Mucosa of stomach (tissue), 1 donor: ENCODE data around the gene ARHGAP28.

Experiments
- H3K27me3 ChIP-seq: one replicate; pipeline ENCODE4 v1.7.0; 2013; ENCODE audit warnings: mild to moderate bottlenecking, low read length; ENCODE audit not compliant: control insufficient read depth, insufficient read depth
- H3K36me3 ChIP-seq: one replicate; pipeline ENCODE4 v1.7.0; 2013; ENCODE audit warnings: low read length; ENCODE audit not compliant: control insufficient read depth, insufficient read depth
- H3K4me1 ChIP-seq: one replicate; pipeline ENCODE4 v1.7.0; 2013; ENCODE audit warnings: mild to moderate bottlenecking, low read length; ENCODE audit not compliant: control insufficient read depth, insufficient read depth
- H3K4me3 ChIP-seq: one replicate; pipeline ENCODE4 v1.7.0; 2013; ENCODE audit warnings: low read length
- H3K9ac ChIP-seq: one replicate; pipeline ENCODE4 v1.7.0; 2013; ENCODE audit warnings: mild to moderate bottlenecking, low read length, moderate library complexity
- H3K9me3 ChIP-seq: one replicate; pipeline ENCODE4 v1.7.0; 2013; ENCODE audit warnings: mild to moderate bottlenecking, low read length, moderate library complexity; ENCODE audit not compliant: control insufficient read depth
- donor health status: Pancreatic carcinoma.

The ARHGAP28 gene

DNA sequence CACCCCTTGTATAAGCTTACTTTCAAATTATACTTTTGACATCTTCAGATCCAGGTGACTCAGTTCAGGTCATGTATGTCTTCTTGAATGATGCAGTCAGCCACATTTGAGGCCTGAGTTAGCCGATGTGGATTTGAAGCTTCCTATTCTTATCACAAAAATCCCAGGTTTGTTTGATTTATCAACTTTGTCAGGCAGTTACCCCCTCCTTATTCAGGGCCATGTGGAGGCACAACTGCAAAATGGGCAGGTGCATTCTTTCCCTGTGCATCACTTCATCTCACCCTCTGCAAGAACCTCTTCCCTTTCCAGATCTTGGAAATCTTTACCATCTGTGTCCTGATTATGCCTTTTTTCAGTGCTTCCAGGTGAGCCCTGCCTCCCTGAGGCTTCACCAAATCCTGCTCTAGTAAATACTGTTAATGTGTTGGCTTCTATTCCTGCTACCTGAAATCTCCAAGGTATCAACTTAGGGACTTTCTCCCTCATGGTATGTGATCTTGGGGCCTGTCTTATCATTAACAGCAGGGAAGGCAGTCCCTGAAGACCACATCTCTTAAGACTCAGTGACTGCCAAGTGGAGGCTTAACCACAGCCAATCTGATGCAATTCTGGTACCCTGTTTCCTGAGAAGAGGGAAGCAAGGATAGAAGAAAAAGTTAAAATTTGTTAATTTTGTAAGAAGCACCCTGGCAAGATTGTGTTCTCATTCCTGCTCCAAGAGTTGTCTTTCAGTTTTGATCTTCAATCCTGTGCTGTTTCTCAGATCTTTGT is 9.4 kb upstream of the ARHGAP28 start:
- H3K4me3 ChIP-seq: no peak overlapping the region
- no peaks in the 10 kb centered on the region for H3K36me3 ChIP-seq
- H3K27me3 ChIP-seq: no peaks in the 10 kb centered on the region
- H3K4me1 ChIP-seq: no peaks in the 10 kb centered on the region
- no peaks in the 10 kb centered on the region for H3K9me3 ChIP-seq
- H3K9ac ChIP-seq: no peak overlapping the region

DNA sequence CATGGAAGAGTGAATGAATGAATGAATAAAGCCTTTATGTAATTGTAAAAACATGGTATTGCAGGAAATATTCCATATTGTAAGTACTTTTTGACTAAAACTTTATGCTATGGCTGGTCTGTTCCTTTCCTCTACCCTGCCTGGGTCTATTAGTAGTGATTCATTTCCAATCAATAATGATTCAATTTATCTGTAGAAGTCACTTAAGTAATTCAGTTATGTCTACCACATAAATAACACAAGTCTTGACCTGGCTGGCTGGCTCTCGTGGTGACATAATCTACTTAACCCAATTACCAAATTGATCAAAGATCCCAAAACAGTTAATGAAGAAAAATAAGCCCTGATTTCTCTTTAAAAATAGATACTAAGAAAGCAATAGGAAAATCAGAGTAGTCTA is 7.8 kb upstream of the ARHGAP28 start:
- no peak overlapping the region for H3K9ac ChIP-seq
- no peaks in the 10 kb centered on the region for H3K4me1 ChIP-seq
- no peak overlapping the region for H3K4me3 ChIP-seq
- no peaks in the 10 kb centered on the region for H3K9me3 ChIP-seq
- no peaks in the 10 kb centered on the region for H3K36me3 ChIP-seq
- no peaks in the 10 kb centered on the region for H3K27me3 ChIP-seq

DNA sequence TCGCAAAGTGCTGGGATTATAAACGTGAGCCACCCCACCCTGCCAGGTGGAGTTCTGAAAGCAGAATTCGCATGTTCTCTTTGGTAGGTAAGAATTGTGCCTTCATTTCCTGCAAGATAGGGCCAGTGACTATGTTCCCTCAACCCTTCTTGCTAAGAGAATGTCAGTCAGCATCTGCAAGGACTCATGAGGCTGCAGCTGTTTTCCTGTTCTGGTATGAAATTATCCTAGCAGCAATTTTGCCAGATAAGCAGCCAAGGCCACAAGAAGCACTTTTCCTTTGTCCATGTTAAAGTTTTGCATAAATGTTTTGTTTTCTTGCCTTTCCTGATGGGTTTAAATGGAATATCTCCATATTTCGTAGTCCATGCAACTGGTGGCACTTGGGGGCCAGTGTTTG is 6.8 kb upstream of the ARHGAP28 start:
- H3K4me1 ChIP-seq: no peaks in the 10 kb centered on the region
- H3K4me3 ChIP-seq: no peak overlapping the region
- H3K9ac ChIP-seq: no peak overlapping the region
- H3K36me3 ChIP-seq: no peaks in the 10 kb centered on the region
- H3K9me3 ChIP-seq: no peaks in the 10 kb centered on the region
- H3K27me3 ChIP-seq: no peaks in the 10 kb centered on the region

DNA sequence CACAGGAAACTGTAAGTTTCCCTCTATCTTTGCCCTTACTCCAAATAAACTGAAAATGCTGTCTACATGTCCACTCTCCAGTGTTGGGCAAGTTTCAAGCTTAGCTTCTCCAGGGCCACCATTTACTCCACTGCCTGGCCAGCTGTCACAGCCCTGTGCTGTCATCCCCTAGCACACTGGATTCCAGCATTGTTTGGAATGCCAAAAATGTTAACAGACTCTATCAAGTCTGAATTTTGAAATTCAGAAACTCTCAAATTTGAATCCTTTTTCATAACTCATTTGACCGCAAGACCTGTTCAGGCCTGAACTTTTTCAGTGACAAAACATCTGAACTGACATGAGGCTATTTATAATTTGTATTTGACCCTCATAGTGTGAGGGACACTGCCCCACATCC is 5.2 kb upstream of the ARHGAP28 start:
- Histone ChIP-seq H3K4me3 (no peak overlapping the region), H3K9me3 (no peaks in the 10 kb centered on the region), H3K27me3 (no peaks in the 10 kb centered on the region), H3K9ac (no peak overlapping the region), H3K36me3 (no peaks in the 10 kb centered on the region), H3K4me1 (no peaks in the 10 kb centered on the region)

DNA sequence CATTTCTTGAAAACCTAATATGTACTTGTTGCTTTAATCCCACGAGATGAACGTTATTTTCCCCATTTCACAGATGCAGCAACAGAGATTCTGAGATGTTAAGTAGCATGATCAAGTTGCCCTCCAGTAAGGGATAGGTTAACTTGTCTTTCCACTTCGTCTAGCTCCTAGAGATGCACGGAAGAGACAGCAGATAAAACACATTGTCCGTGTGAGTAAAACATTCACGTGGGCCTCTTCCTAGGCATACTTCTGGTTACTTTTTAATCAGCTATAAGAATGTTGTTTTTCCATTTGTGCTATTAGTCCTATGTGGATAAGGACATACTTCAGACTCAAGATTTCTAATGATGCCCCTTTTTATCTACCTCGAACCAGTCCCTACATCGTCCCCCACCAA is 1.2 kb upstream of the ARHGAP28 start:
- Histone ChIP-seq H3K27me3 (no peaks in the 10 kb centered on the region), H3K9me3 (no peaks in the 10 kb centered on the region), H3K4me1 (peaks cover 5% of the 10 kb centered on the region), H3K36me3 (no peaks in the 10 kb centered on the region), H3K9ac (no peak overlapping the region), H3K4me3 (no peak overlapping the region)

DNA sequence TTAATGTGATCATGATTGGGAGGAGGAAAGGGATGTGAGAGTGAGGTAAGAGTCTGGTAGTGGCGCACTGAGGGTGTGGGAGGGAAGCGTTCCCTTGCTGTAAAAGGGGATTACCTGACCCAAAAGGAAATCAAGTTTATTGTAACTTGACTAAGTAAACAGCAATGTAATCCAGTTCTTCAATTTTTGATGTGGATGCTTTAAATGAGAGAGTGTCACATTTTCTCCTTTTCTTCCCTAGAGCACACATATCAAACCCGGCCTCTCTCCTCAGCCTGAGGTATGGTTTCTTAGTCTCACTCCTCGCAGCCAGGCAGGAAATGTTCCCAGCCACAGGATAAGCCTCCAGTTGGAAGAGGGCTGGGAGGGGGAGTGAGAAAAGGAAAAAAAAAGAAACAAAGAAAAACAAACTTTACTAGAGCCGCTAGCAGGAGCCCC is 688 bp upstream of the ARHGAP28 start:
- Histone ChIP-seq H3K4me1 (peaks cover 5% of the 10 kb centered on the region), H3K4me3 (peak overlapping the region; percentile 6), H3K27me3 (no peaks in the 10 kb centered on the region), H3K36me3 (no peaks in the 10 kb centered on the region), H3K9me3 (no peaks in the 10 kb centered on the region), H3K9ac (no peak overlapping the region)

DNA sequence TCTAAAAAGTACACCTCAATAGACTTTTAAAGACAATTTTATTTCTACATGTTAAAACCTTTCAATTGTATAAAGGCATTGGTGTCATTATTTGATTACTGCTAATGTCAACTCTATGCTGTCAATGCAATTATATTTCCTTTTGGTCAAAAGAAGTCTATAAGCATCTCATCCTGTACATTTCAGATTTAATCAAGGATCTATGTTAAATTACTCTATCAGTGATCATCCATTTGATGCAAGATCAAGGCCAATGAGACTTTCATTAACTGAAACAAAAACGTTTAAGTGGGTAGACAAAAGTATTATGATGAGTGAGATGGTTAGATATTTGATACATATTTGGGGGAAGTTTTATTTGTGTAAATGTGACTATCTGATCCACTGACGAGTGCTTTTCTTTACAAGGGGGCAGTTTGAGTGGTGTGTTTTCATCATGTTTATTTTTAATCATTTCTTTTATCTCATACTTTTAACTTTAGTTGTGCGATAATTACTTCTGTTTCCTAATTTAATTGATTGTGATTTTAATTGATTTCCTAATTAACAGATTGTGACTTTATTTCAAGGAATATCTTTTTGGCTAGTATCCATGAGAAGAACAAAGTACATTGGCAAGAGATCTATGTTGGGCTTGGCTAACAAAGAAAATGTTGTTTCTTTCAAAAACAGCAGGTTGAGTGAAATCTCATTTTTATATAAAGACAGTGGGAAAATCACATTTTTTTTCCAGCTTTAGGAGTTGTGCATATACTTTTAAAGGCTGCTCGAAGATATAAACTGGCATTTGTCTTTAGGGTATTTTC is 1.1 kb downstream of the ARHGAP28 start:
- no peaks in the 10 kb centered on the region for H3K27me3 ChIP-seq
- peaks cover 5% of the 10 kb centered on the region for H3K4me1 ChIP-seq
- H3K9me3 ChIP-seq: no peaks in the 10 kb centered on the region
- no peaks in the 10 kb centered on the region for H3K36me3 ChIP-seq
- H3K4me3 ChIP-seq: no peak overlapping the region
- H3K9ac ChIP-seq: no peak overlapping the region

DNA sequence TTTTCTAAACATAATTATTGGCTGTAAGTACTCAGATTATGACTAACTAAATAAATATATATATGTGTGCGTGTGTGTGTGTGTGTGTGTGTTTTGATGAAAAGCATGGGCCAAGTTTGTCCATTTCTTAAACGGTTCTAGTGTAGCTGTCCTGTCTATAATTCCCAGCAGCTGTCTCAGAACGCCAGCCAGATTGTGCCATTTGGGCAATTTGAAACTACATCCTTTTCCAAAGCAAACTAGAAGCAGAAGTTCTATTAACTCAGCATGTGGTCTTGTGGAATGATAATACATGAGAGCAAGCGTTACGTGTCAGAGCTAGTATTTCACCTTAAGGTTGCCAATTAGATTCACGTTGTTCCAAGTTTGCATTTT is 1.7 kb downstream of the ARHGAP28 start:
- no peak overlapping the region for H3K9ac ChIP-seq
- no peaks in the 10 kb centered on the region for H3K27me3 ChIP-seq
- H3K36me3 ChIP-seq: no peaks in the 10 kb centered on the region
- no peaks in the 10 kb centered on the region for H3K9me3 ChIP-seq
- no peak overlapping the region for H3K4me3 ChIP-seq
- peaks cover 5% of the 10 kb centered on the region for H3K4me1 ChIP-seq

DNA sequence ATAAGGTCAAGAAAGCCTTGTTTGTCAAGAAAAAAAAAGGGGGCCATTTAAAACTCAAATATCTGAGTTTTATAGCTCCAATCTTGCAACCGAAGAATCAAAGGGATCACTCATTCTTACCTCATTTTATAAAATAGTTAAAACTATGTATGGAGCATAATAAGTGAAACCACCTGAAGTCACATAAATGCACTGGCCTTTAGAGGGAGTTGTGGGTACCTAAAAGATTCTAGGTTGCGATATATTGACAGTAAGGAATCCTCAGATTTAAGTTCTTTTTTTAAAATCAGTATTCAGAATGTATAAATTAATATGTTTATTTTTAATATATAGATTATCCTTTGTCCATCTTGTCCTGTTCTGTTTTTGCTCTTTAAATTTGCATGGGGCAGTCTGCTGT is 3.4 kb downstream of the ARHGAP28 start:
- no peaks in the 10 kb centered on the region for H3K9me3 ChIP-seq
- H3K4me1 ChIP-seq: peaks cover 5% of the 10 kb centered on the region
- H3K9ac ChIP-seq: no peak overlapping the region
- H3K36me3 ChIP-seq: no peaks in the 10 kb centered on the region
- H3K27me3 ChIP-seq: no peaks in the 10 kb centered on the region
- no peak overlapping the region for H3K4me3 ChIP-seq

DNA sequence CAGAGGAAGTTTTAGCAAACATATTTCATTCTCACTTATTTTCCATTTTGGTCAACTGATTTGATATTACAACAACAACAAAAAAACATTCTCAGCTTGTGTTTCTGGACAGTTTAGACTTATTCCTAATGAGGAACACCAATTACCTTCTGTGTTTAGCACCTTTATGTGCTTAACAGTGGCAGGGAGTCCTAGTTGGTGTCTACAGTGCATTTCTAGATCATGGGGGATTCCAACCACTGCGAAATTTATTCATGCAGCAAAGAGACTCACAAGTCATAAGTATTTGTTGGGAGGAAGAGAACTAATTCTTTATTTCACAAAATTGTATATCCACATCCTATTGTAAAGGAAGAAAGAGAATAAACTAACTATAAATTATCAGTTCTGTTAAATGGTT is 4.2 kb downstream of the ARHGAP28 start:
- Histone ChIP-seq H3K4me3 (no peak overlapping the region), H3K9me3 (no peaks in the 10 kb centered on the region), H3K27me3 (no peaks in the 10 kb centered on the region), H3K4me1 (peaks cover 5% of the 10 kb centered on the region), H3K9ac (no peak overlapping the region), H3K36me3 (no peaks in the 10 kb centered on the region)

DNA sequence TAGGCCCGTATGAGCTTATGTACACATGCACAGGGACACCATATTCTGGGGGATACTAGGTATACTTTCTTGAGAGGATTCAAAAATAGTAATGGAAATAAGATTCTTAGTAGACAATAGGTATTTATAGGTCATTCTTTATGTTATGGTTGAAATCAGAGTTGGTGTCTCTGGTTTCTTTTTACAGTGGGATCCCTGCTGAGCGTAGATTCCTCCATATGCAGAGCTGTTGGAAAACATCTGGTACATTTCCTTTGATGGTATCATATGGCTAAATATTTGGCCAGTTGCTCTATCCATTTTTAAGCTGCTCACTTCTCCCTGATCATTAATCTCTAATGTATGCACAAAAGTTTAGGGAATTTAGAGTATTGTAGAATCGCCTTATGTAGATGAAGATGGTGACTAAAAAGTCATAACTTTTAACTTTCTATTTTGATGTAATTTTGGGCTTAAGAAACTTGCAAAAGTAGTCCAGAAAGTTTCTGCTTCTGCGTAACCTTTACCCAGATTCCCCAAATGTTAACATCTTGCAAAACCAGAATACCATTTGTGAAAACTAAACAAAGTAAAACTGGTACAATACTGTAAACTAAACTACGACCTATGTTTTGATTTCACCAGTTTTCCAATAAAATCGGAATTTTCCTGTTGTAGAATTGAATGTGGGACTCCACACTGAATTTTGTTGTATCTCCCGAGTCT is 5.4 kb downstream of the ARHGAP28 start:
- Histone ChIP-seq H3K4me1 (peaks cover 5% of the 10 kb centered on the region), H3K9ac (no peak overlapping the region), H3K9me3 (no peaks in the 10 kb centered on the region), H3K27me3 (no peaks in the 10 kb centered on the region), H3K4me3 (no peak overlapping the region), H3K36me3 (no peaks in the 10 kb centered on the region)

DNA sequence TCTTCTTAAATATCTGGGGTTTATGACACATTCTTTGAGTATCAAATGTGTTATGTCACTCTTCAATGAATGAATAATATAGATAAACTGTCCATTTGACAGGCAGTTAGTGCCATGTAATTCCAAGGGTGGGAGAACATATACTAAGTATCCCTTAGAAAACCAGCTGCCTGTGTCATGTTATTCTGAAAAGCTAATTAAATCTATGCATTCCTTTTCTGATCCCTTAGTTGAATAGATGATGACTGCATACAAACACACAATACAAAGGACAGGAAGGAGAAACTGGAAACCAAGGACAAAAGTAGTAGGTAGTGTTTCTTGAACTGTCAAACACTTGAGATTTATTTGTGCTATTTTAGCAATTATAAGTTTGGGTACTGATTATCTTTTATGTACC is 8.3 kb downstream of the ARHGAP28 start:
- Histone ChIP-seq H3K4me1 (no peaks in the 10 kb centered on the region), H3K9ac (no peak overlapping the region)

More for the DNA sequence above, 8.3 kb downstream of the ARHGAP28 start:
- no peaks in the 10 kb centered on the region for H3K36me3 ChIP-seq
- H3K9me3 ChIP-seq: no peaks in the 10 kb centered on the region
- no peak overlapping the region for H3K4me3 ChIP-seq
- H3K27me3 ChIP-seq: no peaks in the 10 kb centered on the region
